Skeletal muscle tissue (tissue), 4 donors: ENCODE measurements around the gene EFNA5. TPM values are rescaled to one million over a fixed set of nuclear protein-coding genes. Genes with fewer than 3 reads are reported as not detected.
"Not testable (repeated sequence)": the region's sequence is repeated elsewhere in the genome, so short reads cannot be mapped to it uniquely, and the experiment has no call there.

Experiments
- H3K27ac ChIP-seq: one replicate; pipeline ENCODE4 v1.7.0; 2013; ENCODE audit warnings: mild to moderate bottlenecking, low read depth, low read length, inconsistent platforms
- H3K27me3 ChIP-seq, 3 donors: one replicate each; pipeline ENCODE4 v1.7.0; 2013; ENCODE audit warnings: low read length in 3 of 3; ENCODE audit not compliant: control insufficient read depth in 3 of 3, insufficient read depth in 3 of 3
- H3K36me3 ChIP-seq, 3 donors: one replicate each; pipeline ENCODE4 v1.7.0; 2013; ENCODE audit warnings: low read length in 3 of 3; ENCODE audit not compliant: control insufficient read depth in 3 of 3, insufficient read depth in 3 of 3
- H3K4me1 ChIP-seq, 3 donors: one replicate each; pipeline ENCODE4 v1.7.0; 2013; ENCODE audit warnings: low read length in 3 of 3, mild to moderate bottlenecking in 3 of 3; ENCODE audit not compliant: control insufficient read depth in 3 of 3, insufficient read depth in 3 of 3
- H3K4me3 ChIP-seq, 3 donors: one replicate each; pipeline ENCODE4 v1.7.0; 2013; ENCODE audit warnings: low read length in 3 of 3
- H3K9ac ChIP-seq, 3 donors: one replicate each; pipeline ENCODE4 v1.7.0; 2013; ENCODE audit warnings: low read length in 3 of 3, mild to moderate bottlenecking in 3 of 3, moderate library complexity in 2 of 3, low read depth in 1 of 3
- H3K9me3 ChIP-seq, 3 donors: one replicate each; pipeline ENCODE4 v1.7.0; 2013; ENCODE audit warnings: low read length in 3 of 3; ENCODE audit not compliant: control insufficient read depth in 3 of 3
- total RNA-seq: library from RNA; depleted of rRNA; stranded (reverse); fragments of >200 nt; gene quantifications from one replicate; pipeline ENCODE4 v1.2.3, GENCODE V29; 2014
- donor health status: Osteomylitis.

EFNA5 gene
- total RNA-seq, 1 donor from 2014 or later = 8.4 TPM

DNA sequence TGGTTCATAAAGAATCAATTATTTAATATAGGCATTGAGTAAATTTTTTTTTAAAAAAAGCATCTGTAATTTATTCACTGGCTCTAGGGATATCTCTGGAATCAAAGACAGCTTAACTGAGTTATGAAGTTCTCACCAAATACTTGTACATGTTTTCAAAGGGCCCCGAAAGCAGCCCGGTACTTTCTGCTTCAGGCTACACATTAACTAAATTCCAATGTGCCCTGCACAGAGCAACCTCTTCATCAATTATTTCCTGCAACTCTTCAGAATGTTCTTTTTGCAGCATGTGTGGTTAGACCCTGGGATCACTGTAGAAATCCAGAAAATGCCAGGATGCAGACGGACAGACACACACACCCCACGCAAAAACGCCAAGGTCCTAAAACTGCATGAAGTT, 209.0 kb downstream of the EFNA5 start:
- H3K4me1 ChIP-seq = no peaks in the 10 kb centered on the region
- no peaks in the 10 kb centered on the region for H3K27me3 ChIP-seq
- H3K9me3 ChIP-seq = no peaks in the 10 kb centered on the region
- H3K4me3 ChIP-seq = no peak overlapping the region
- H3K36me3 ChIP-seq = no peaks in the 10 kb centered on the region
- no peak overlapping the region for H3K27ac ChIP-seq
- no peak overlapping the region for H3K9ac ChIP-seq

DNA sequence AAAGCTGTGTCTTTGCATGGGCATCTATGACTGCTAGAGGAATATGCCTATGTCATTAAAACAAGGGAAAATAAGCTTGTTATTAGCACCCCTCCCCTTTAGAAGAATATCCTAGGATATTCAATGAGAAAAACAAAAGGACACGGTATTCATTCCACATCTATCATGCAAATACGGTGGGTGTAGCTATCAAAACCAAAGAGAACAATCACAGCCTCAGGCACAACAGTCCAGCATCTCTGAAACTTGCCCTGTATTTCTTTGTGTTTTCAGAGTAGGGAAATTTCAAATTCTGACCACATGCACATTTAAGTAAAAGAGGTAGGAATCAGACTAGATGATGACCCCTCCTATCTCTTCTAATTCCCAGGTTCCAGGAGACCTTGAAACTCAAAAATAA, 209.9 kb downstream of the EFNA5 start:
- Histone ChIP-seq H3K9me3 (no peaks in the 10 kb centered on the region), H3K27ac (no peak overlapping the region), H3K36me3 (no peaks in the 10 kb centered on the region), H3K9ac (no peak overlapping the region), H3K4me1 (no peaks in the 10 kb centered on the region), H3K27me3 (no peaks in the 10 kb centered on the region), H3K4me3 (no peak overlapping the region)

DNA sequence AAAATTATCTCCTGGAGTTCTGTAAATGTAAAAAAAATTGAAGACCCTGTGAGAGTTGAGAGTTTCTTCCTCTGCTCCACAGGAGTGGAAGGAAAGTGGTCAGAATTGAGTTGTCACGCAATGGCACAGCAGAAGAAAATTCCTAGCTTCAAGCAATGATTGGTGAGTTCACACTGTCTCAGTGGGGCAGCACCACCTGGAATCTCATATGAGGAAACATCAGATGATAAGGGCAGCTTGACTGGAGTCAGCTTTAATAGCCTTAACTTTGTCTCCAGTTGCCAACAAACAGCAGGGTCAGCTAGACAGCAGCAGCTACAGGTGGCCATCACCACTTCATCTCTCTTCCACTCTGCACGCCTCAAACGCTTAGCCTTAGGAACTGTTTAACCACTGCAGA, 211.1 kb downstream of the EFNA5 start:
- Histone ChIP-seq H3K9ac (no peak overlapping the region), H3K9me3 (no peaks in the 10 kb centered on the region), H3K36me3 (no peaks in the 10 kb centered on the region), H3K4me1 (no peaks in the 10 kb centered on the region), H3K4me3 (no peak overlapping the region), H3K27ac (no peak overlapping the region), H3K27me3 (no peaks in the 10 kb centered on the region)

DNA sequence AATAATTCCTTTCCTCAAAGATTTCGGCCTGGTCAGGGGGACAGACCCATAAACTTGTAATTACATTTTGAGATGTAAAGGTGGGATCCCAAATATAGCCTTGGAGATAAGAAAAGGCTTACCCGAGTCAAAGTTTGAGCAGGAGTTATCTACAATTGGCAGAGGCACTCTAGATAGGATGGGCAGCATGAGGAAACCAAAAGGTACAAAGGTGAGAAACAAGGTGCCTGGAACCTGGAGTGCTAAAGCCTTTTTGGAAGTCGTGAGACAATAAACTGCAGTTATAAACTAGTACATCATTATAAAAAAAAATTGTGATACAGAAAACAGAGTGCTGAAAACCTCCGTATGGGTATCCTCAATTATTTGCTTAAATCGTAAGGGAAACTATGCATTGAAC, 212.4 kb downstream of the EFNA5 start:
- Histone ChIP-seq H3K9ac (no peak overlapping the region), H3K27me3 (no peaks in the 10 kb centered on the region), H3K36me3 (no peaks in the 10 kb centered on the region), H3K9me3 (no peaks in the 10 kb centered on the region), H3K4me1 (no peaks in the 10 kb centered on the region), H3K4me3 (no peak overlapping the region), H3K27ac (no peak overlapping the region)

DNA sequence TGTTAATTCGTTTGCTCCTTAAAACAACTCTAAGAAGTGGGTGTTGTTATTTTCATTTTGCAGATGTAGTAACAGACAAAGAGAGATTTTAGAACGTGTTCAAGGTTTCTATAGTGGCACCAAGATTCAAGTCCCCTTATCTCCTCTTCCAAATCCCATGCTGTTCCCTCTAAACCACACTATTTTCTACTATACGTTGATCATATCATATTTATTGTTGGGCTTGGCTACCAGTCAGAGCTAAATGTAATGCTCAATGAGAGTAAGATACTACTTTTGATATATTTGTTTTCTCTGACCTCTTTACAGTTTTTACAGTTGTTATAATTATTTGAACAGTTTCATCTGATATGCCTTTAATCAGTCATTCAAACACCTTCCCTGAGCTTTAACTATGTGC, 212.9 kb downstream of the EFNA5 start:
- H3K4me1 ChIP-seq = no peaks in the 10 kb centered on the region
- H3K9me3 ChIP-seq = no peaks in the 10 kb centered on the region
- H3K4me3 ChIP-seq = no peak overlapping the region
- no peak overlapping the region for H3K27ac ChIP-seq
- H3K36me3 ChIP-seq = no peaks in the 10 kb centered on the region
- H3K27me3 ChIP-seq = no peaks in the 10 kb centered on the region
- H3K9ac ChIP-seq = no peak overlapping the region

DNA sequence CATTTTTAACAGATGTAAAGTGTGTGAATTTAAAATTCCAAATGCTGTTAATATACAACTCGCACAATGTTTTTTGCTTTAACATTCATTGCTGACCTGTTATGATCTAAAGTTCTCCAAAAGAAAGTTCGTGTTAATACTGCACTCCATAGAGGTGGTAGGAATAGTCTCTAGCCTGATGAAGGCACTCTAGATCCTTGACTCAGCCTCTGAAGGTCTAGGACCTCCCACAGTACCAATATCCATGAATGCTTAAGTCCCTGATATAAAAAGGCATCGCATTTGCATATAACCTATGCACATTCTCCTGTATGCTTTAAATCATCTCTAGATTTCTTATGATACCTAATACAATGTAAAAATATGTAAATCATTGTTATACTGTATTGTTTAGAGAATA, 213.6 kb downstream of the EFNA5 start:
- H3K27me3 ChIP-seq = no peaks in the 10 kb centered on the region
- no peaks in the 10 kb centered on the region for H3K9me3 ChIP-seq
- H3K4me1 ChIP-seq = no peaks in the 10 kb centered on the region
- no peak overlapping the region for H3K4me3 ChIP-seq
- no peaks in the 10 kb centered on the region for H3K36me3 ChIP-seq
- no peak overlapping the region for H3K9ac ChIP-seq
- no peak overlapping the region for H3K27ac ChIP-seq

DNA sequence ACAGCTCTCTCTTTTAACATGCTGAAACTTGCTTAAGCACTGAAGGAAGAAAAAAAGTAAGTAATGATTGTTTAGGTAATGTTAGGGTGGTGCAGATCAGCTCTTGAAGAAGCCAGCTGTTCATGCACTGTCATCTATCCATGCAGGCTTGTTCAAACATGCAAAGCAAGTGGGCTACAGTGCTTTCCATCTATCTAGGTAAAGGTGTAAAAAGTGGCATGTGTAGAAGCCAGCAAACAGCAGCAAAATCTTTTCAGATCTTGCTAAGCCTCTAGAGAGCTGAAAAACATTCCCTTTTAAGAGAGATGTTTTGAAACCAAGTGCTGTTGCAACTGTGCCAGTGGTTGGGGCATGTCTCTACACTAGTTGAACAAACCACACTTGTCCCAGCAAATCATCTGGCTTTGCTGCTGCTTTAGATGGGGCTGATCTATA, 214.4 kb downstream of the EFNA5 start:
- H3K4me3 ChIP-seq = no peak overlapping the region
- H3K27me3 ChIP-seq = no peaks in the 10 kb centered on the region
- H3K9me3 ChIP-seq = no peaks in the 10 kb centered on the region
- no peak overlapping the region for H3K9ac ChIP-seq
- H3K36me3 ChIP-seq = no peaks in the 10 kb centered on the region
- no peak overlapping the region for H3K27ac ChIP-seq
- no peaks in the 10 kb centered on the region for H3K4me1 ChIP-seq

DNA sequence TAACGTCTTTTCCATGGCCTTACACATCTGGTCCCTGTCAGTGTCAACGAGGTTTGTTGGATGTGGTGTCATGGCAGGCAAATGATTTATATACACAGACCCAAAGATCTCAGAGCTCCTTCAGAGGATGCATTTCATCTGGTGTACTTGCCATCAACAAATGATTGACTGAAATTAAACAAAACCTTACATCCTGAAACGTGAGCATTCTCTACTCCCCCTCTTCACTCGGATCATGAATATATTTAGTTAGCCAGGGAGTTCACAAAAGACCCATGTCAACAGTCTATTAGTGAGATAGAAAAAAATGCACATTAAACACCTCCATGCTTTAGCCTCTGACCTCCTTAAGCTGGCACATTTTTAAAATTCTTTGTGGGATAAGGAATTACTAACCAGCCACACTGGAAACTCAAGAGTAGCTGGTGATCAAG, 215.6 kb downstream of the EFNA5 start:
- no peaks in the 10 kb centered on the region for H3K36me3 ChIP-seq
- no peaks in the 10 kb centered on the region for H3K27me3 ChIP-seq
- H3K9ac ChIP-seq = no peak overlapping the region
- H3K4me3 ChIP-seq = no peak overlapping the region
- H3K4me1 ChIP-seq = no peaks in the 10 kb centered on the region
- H3K27ac ChIP-seq = no peak overlapping the region
- no peaks in the 10 kb centered on the region for H3K9me3 ChIP-seq

DNA sequence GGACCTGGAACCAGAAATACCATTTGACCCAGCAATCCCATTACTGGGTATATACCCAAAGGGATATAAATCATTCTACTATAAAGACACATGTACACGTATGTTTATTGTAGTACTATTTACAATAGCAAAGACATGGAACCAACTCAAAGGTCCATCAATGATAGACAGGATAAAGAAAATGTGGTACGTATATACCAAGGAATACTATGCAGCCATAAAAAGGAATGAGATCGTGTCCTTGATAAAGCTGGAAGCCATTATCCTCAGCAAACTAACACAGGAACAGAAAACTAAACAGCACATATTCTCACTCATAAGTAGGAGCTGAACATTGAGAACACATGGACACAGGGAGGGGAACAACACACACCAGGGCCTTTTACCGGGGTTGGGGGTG, 218.9 kb downstream of the EFNA5 start:
- not testable (repeated sequence) for H3K4me3 ChIP-seq, H3K27ac ChIP-seq, H3K36me3 ChIP-seq

DNA sequence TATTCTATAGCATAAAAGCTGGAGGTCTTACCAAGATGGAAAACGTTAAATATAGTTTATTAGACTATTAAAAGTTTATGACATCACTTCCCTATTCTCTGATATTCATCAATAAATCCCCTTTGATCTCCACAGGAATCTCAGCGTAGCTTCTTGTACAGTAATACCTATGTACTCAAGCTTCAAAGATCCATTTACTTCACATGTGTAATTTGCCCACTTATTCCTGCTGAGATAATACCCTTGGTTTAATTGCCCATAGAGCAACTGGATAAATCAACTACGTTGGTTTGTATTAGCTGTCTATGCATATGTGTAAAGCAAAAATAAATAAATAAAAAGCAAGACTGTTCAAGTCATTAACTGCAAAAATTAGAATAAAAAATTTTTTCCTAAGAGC, 219.7 kb downstream of the EFNA5 start:
- H3K36me3 ChIP-seq = no peaks in the 10 kb centered on the region
- no peak overlapping the region for H3K4me3 ChIP-seq
- H3K27ac ChIP-seq = no peak overlapping the region

More for the DNA sequence above, 218.9 kb downstream of the EFNA5 start:
- not testable (repeated sequence) for H3K9me3 ChIP-seq, H3K27me3 ChIP-seq, H3K4me1 ChIP-seq, H3K9ac ChIP-seq

DNA sequence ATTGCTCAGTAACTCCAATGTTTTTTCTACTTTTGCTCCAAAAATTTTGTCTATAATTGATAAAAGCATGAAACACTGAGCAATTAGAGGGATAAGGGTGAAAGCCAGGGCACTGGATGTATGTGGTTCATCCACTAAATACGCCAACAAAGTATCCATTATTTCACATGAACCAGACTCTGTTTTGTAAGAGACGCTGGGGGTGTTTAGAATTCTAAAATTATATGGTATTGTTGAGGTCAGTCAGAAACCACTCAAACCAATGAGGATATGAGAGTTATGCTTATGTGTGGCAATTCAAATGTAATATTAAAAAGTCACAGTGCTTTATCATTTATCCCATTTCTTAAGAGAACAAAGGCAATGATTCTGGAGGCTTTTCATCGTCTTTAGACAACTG, 220.2 kb downstream of the EFNA5 start:
- Histone ChIP-seq H3K4me3 (no peak overlapping the region), H3K27ac (no peak overlapping the region), H3K9me3 (no peaks in the 10 kb centered on the region), H3K4me1 (no peaks in the 10 kb centered on the region), H3K27me3 (no peaks in the 10 kb centered on the region), H3K9ac (no peak overlapping the region), H3K36me3 (no peaks in the 10 kb centered on the region)

More for the DNA sequence above, 219.7 kb downstream of the EFNA5 start:
- H3K9me3 ChIP-seq = no peaks in the 10 kb centered on the region
- no peaks in the 10 kb centered on the region for H3K4me1 ChIP-seq
- no peak overlapping the region for H3K9ac ChIP-seq
- H3K27me3 ChIP-seq = no peaks in the 10 kb centered on the region
